Measurements from ENCODE around the gene HOXD12. TPM values are rescaled to one million over a fixed set of nuclear protein-coding genes. Genes with fewer than 3 reads are reported as not detected.

Gene HOXD12
- total and polyA plus RNA-seq, 5 experiments from 2014 or later: not detected

DNA sequence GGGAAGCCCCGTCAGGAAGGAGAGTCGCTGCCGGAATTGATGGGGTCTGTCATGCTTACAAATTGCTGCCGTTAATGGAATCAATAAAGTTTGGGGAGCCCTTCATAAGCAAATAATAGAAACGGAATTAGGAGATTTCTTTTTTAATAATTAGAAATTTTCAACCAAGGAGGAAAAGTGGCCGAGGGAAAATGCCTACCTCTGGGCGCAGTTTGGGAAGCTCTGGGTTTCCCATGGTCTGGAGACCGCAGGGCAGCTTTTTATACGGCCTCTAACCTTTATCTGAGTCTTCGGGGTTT, 17.1 kb upstream of the HOXD12 start:
- ATAC-seq: no peak
- Mint-ChIP-seq H3K27me3 (peaks cover 44 to 88% (median 68%) of the 10 kb centered on the region in 5 donors), H3K27ac (peak overlapping the region in 3 of 10 donors; percentile 79 to 93 (median 80)), H3K9me3 (peaks cover 7 to 79% (median 29%) of the 10 kb centered on the region in 9 donors), H3K4me3 (peak overlapping the region in 5 of 10 donors; percentile 39 to 71 (median 57)), H3K36me3 (peaks cover 12 to 35% (median 32%) of the 10 kb centered on the region in 3 donors), H3K4me1 (peaks cover 10 to 16% (median 13%) of the 10 kb centered on the region in 4 donors)
- POLR2A ChIA-PET: interaction anchor here (0.8 to 1.5 kb wide), 3 partner anchors 12 to 31 kb away, joined by 3 to 4 read pairs (median 4); no protein-coding TSS in a partner anchor
- DNase-seq: no peak

GRCh38 chr2:176082824-176083751, 16.5 kb upstream of the HOXD12 start:
- H3K4me3 Mint-ChIP-seq: peak overlapping the region in 5 of 10 donors; percentile 56 to 83 (median 70)
- peak overlapping the region in 5 of 10 donors; percentile 44 to 93 (median 79) for H3K27ac Mint-ChIP-seq
- peak in 2 of 10 donors; percentile 12 to 17 for DNase-seq
- POLR2A ChIA-PET: interaction anchor here (0.8 to 1.5 kb wide), 3 partner anchors 11 to 30 kb away, joined by 3 to 4 read pairs (median 4); no protein-coding TSS in a partner anchor
- H3K9me3 Mint-ChIP-seq: peaks cover 7 to 83% (median 29%) of the 10 kb centered on the region in 9 donors
- H3K4me1 Mint-ChIP-seq: peaks cover 10 to 17% (median 14%) of the 10 kb centered on the region in 4 donors
- peaks cover 12 to 35% (median 32%) of the 10 kb centered on the region in 3 donors for H3K36me3 Mint-ChIP-seq
- no peak for ATAC-seq
- peaks cover 44 to 90% (median 71%) of the 10 kb centered on the region in 5 donors for H3K27me3 Mint-ChIP-seq

GRCh38 chr2:176083796-176084261, 15.8 kb upstream of the HOXD12 start, which contains the start of gene EVX2:
Gene EVX2, minus strand, starts transcription at chr2:176083962. Its CDS starts 186 bp downstream, at chr2:176083776.
- Mint-ChIP-seq H3K9me3 (peaks cover under 1 to 77% (median 22%) of the 10 kb centered on the region in 9 donors), H3K27ac (peak within 1 kb of the TSS in 8 of 10 donors; percentile 28 to 93 (median 58))

DNA sequence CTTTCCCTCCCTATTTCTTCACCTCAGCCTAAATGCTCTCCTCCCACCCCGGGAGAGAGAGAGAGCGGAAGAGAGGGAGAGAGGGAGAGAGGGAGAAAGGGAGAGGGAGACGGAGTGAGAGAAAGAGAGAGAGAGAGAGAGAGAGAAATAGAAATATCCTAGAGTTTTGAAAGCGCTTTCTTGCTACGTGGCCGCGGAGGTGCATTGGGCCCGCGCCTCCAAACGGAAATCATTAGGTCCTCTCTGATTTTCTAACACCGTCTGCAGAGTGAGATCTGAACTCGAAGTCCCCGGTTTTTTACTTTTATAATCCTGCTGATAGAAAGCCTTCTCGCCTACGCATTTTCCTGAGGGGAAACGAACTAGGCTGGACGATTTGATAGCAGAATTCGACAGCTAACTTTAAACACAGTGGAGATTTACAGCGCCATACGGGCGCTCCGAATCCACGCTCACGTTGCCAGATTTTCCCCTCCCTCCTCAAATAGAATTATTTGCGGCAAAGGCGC, 14.9 kb upstream of the HOXD12 start:
- Mint-ChIP-seq H3K9me3 (peaks cover 0 to 75% (median 19%) of the 10 kb centered on the region in 9 donors), H3K4me3 (peak overlapping the region in 5 of 10 donors; percentile 49 to 83 (median 72)), H3K27ac (peak overlapping the region in 6 of 10 donors; percentile 8 to 88 (median 38)), H3K27me3 (peaks cover 39 to 90% (median 71%) of the 10 kb centered on the region in 5 donors), H3K4me1 (peaks cover 2 to 14% (median 9%) of the 10 kb centered on the region in 4 donors), H3K36me3 (peaks cover 11 to 27% (median 21%) of the 10 kb centered on the region in 3 donors)
- no peak for ATAC-seq
- DNase-seq: peak in 2 of 10 donors; percentile 15 to 23
- POLR2A ChIA-PET: interaction anchor here (0.7 kb wide), 1 partner anchor 19 kb away, joined by 5 read pairs; no protein-coding TSS in a partner anchor

More at GRCh38 chr2:176083796-176084261, 15.8 kb upstream of the HOXD12 start, which contains the start of gene EVX2:
- Mint-ChIP-seq H3K4me1 (peaks cover 10 to 20% (median 14%) of the 10 kb centered on the region in 4 donors), H3K27me3 (peaks cover 41 to 90% (median 71%) of the 10 kb centered on the region in 5 donors), H3K4me3 (peak within 1 kb of the TSS in 6 of 10 donors; percentile 28 to 83 (median 65)), H3K36me3 (peaks cover 12 to 28% (median 25%) of the 10 kb centered on the region in 3 donors)
- POLR2A ChIA-PET: interaction anchor here (0.6 kb wide), 1 partner anchor 291 kb away, joined by 3 read pairs; no protein-coding TSS in a partner anchor
- ATAC-seq: no peak
- DNase-seq: peak in 2 of 10 donors; percentile 16 to 20

- H3K9me3 Mint-ChIP-seq: peaks cover 0 to 79% (median 19%) of the 10 kb centered on the region in 9 donors
- DNase-seq (no peak), ATAC-seq (no peak)
- POLR2A ChIA-PET: no interaction called here
- peaks cover 11 to 26% (median 21%) of the 10 kb centered on the region in 3 donors for H3K36me3 Mint-ChIP-seq
- peak overlapping the region in 5 of 10 donors; percentile 9 to 88 (median 63) for H3K27ac Mint-ChIP-seq
- peak overlapping the region in 5 of 10 donors; percentile 49 to 82 (median 58) for H3K4me3 Mint-ChIP-seq
- H3K27me3 Mint-ChIP-seq: peaks cover 41 to 93% (median 76%) of the 10 kb centered on the region in 5 donors
- H3K4me1 Mint-ChIP-seq: peaks cover 0 to 14% (median 8%) of the 10 kb centered on the region in 4 donors
These were observed 14.3 kb upstream of the HOXD12 start for GRCh38 chr2:176085120-176085788.

GRCh38 chr2:176085861-176086771, 13.5 kb upstream of the HOXD12 start:
- ATAC-seq (no peak), DNase-seq (peak in 1 of 10 donors; percentile 4)
- H3K4me1 Mint-ChIP-seq: peaks cover 0 to 12% (median 7%) of the 10 kb centered on the region in 4 donors
- peaks cover 46 to 98% (median 82%) of the 10 kb centered on the region in 5 donors for H3K27me3 Mint-ChIP-seq
- peak overlapping the region in 4 of 10 donors; percentile 62 to 89 (median 82) for H3K27ac Mint-ChIP-seq
- peaks cover 0 to 80% (median 21%) of the 10 kb centered on the region in 9 donors for H3K9me3 Mint-ChIP-seq
- H3K36me3 Mint-ChIP-seq: peaks cover 8 to 26% (median 25%) of the 10 kb centered on the region in 3 donors
- peak overlapping the region in 4 of 10 donors; percentile 24 to 64 (median 57) for H3K4me3 Mint-ChIP-seq
- POLR2A ChIA-PET: no interaction called here

GRCh38 chr2:176087330-176088047, 12.1 kb upstream of the HOXD12 start:
- H3K27ac Mint-ChIP-seq: peak overlapping the region in 2 of 10 donors; percentile 31 to 87
- ATAC-seq (no peak), DNase-seq (peak in 2 of 10 donors; percentile 6 to 15)
- peaks cover 54 to 99% (median 86%) of the 10 kb centered on the region in 5 donors for H3K27me3 Mint-ChIP-seq
- peaks cover 0 to 77% (median 19%) of the 10 kb centered on the region in 9 donors for H3K9me3 Mint-ChIP-seq
- H3K4me3 Mint-ChIP-seq: peak overlapping the region in 4 of 10 donors; percentile 24 to 77 (median 70)
- H3K4me1 Mint-ChIP-seq: peaks cover 8 to 15% (median 12%) of the 10 kb centered on the region in 4 donors
- POLR2A ChIA-PET: no interaction called here
- H3K36me3 Mint-ChIP-seq: peaks cover 10 to 28% (median 27%) of the 10 kb centered on the region in 3 donors

GRCh38 chr2:176088048-176088936, 11.3 kb upstream of the HOXD12 start:
- Mint-ChIP-seq H3K27me3 (peaks cover 51 to 95% (median 81%) of the 10 kb centered on the region in 5 donors), H3K9me3 (peaks cover 0 to 69% (median 19%) of the 10 kb centered on the region in 9 donors), H3K27ac (peak overlapping the region in 3 of 10 donors; percentile 47 to 79 (median 53)), H3K4me3 (peak overlapping the region; percentile 36 to 77 (median 64)), H3K4me1 (peaks cover 9 to 18% (median 16%) of the 10 kb centered on the region in 4 donors), H3K36me3 (peaks cover 11 to 27% (median 23%) of the 10 kb centered on the region in 3 donors)
- POLR2A ChIA-PET: no interaction called here
- peak in 1 of 2 donors; percentile 26 for ATAC-seq
- peak in 1 of 10 donors; percentile 15 for DNase-seq

GRCh38 chr2:176088937-176089842, 10.4 kb upstream of the HOXD12 start:
- DNase-seq (no peak), ATAC-seq (no peak)
- Mint-ChIP-seq H3K36me3 (peaks cover 11 to 25% (median 24%) of the 10 kb centered on the region in 3 donors), H3K9me3 (peaks cover 0 to 66% (median 21%) of the 10 kb centered on the region in 9 donors), H3K4me1 (peaks cover 12 to 26% (median 22%) of the 10 kb centered on the region in 4 donors), H3K4me3 (peak overlapping the region in 1 of 10 donors; percentile 12), H3K27me3 (peaks cover 58 to 95% (median 81%) of the 10 kb centered on the region in 5 donors), H3K27ac (peak overlapping the region in 2 of 10 donors; percentile 18 to 48)
- POLR2A ChIA-PET: no interaction called here

All from naive thymus-derived CD8-positive, alpha-beta T cell (primary cell).